Fibroblast of mammary gland (primary cell): Measurements from ENCODE around the gene BSCL2.

ENCODE experiments used
- DNase-seq: peaks from one replicate; pipeline ENCODE4 v3.0.0-alpha.2; 2010; ENCODE audit warnings: low read depth
- H3K4me3 ChIP-seq: 2 replicates; pipeline ENCODE4 v1.5.1; 2011; ENCODE audit warnings: low read depth, mild to moderate bottlenecking, low read length, moderate library complexity; ENCODE audit not compliant: control insufficient read depth
- CTCF ChIP-seq: conservative IDR thresholded peaks from 2 replicates; pipeline ENCODE4 v1.5.1; 2011; ENCODE audit warnings: low read depth, low read length, inconsistent platforms; ENCODE audit not compliant: control insufficient read depth, insufficient read depth

Gene BSCL2

GRCh38 chr11:62687508-62688396 is 19.5 kb downstream of the BSCL2 start:
- TF ChIP-seq CTCF, result no peak
- DNase-seq, result no peak
- H3K4me3 ChIP-seq, result peak overlapping the region; percentile 45

GRCh38 chr11:62682518-62682917 is 24.7 kb downstream of the BSCL2 start:
- TF ChIP-seq CTCF, result no peak
- no peak overlapping the region for H3K4me3 ChIP-seq
- DNase-seq, result no peak

GRCh38 chr11:62680825-62681240 is 26.4 kb downstream of the BSCL2 start:
- no peak overlapping the region for H3K4me3 ChIP-seq
- peak; percentile 95 for DNase-seq
- TF ChIP-seq CTCF, result peak; percentile 76

- H3K4me3 ChIP-seq, result peak within 1 kb of the TSS; percentile 89
- TF ChIP-seq CTCF, result no peak
- DNase-seq, result peak; percentile 99
Observed at GRCh38 chr11:62678770-62679696, 28.2 kb downstream of the BSCL2 start, which contains the start of gene UBXN1. TSS of gene UBXN1 (minus strand) at chr11:62679073. CDS start at chr11:62678923, 150 bp downstream.

GRCh38 chr11:62678433-62678769 is 28.8 kb downstream of the BSCL2 start:
- TF ChIP-seq CTCF, result no peak

GRCh38 chr11:62677714-62678113 is 29.5 kb downstream of the BSCL2 start:
- no peak for TF ChIP-seq CTCF
- peak overlapping the region; percentile 89 for H3K4me3 ChIP-seq
- no peak for DNase-seq

More at GRCh38 chr11:62678433-62678769, 28.8 kb downstream of the BSCL2 start:
- peak overlapping the region; percentile 89 for H3K4me3 ChIP-seq
- DNase-seq, result no peak
